Inflammatory macrophage (primary cell): ENCODE measurements around the gene CMTM8.
"Not testable (repeated sequence)": the region's sequence is repeated elsewhere in the genome, so short reads cannot be mapped to it uniquely, and the experiment has no call there.

ENCODE experiments used
- DNase-seq, 2 donors: peaks; one replicate each; pipeline ENCODE4 v3.0.0-alpha.2; 2020 to 2022
- total RNA-seq, 18 experiments: gene quantifications; one replicate each; lab custom pipeline; 2026; ENCODE audit warnings: mixed read lengths in 6 of 18, inconsistent platforms in 2 of 18; lab: John Stamatoyannopoulos, UW

Gene CMTM8, protein sequence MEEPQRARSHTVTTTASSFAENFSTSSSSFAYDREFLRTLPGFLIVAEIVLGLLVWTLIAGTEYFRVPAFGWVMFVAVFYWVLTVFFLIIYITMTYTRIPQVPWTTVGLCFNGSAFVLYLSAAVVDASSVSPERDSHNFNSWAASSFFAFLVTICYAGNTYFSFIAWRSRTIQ
- total RNA-seq, result 0.12 to 1.2 (median 0.56) reads per million in 18 experiments

DNA sequence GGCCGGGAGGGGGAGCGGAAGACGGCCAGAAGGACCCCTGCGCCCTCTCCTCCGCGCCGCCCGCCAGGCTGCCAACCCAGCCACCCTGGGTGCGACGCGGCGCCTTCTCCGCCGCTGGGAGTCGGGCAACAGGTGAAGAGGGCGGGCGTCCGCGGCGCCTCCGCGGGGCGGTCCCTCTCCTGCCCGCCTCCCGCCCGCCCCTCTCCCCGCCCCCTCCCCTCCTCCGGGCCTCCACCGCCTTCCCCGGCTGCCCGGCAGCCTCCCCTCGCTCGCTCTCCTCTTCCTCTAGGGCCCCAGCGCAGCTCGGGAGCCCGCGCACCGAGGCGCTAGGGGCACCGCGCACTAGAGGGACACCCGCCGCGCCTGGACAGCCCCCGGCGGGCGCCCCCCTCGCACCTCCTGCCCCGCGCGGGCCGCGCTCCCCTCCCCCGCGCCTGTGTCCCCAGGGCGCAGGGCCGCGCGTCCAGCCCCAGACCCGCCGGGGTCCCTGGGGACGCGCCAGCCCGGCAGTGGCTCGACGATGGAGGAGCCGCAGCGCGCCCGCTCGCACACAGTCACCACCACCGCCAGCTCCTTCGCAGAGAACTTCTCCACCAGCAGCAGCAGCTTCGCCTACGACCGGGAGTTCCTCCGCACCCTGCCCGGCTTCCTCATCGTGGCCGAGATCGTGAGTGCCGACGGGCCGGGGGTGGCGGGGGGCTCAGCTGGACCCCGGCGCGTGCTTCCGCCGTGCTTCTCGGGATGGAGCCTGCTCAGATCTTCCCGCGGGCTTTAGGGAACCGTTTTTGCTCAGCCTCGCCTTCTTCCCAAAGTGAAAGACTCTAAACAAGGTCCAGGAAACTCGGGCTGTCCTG is at the start of gene CMTM8:
Gene CMTM8, plus strand, starts transcription at position 228 of the 854 bp plus-strand sequence. Its CDS starts 293 bp downstream, at position 521.
- peak; percentile 41 to 78 for DNase-seq

DNA sequence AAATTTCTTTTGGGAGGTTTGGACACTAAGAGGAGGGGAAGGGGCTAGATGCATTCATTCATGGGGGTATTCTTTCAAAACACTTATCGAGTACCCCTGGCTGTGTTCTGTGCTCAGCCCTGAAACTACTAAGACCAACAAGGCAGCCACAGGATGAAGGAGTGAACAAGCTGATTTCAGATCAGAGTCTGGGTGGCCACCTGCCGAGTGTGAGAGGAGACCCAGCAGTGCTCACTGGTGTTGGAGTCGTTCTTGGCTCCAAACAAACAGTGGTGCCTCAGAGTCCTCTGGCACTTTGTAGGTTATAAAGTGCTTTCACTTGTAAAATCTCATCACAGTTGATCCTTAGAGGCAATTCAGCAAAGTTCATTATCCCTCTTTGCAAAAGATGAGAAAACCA is 48.8 kb upstream of the CMTM8 start:
- no peak for DNase-seq

DNA sequence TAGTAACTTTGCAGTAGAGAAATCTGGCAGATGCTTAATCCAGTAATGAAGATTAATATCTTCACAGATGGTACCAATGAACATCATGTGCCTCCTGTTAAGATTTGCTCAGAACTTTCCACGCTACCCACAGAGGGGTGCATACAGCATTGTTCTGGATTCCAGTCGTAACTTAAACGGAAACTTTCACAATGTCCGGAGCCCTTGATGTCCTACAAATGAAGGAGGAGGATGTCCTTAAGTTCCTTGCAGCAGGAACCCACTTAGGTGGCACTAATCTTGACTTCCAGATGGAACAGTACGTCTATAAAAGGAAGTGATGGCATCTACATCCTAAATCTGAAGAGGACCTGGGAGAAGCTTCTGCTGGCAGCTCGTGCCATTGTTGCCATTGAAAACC is 47.9 kb upstream of the CMTM8 start:
- DNase-seq, result not testable (repeated sequence)

DNA sequence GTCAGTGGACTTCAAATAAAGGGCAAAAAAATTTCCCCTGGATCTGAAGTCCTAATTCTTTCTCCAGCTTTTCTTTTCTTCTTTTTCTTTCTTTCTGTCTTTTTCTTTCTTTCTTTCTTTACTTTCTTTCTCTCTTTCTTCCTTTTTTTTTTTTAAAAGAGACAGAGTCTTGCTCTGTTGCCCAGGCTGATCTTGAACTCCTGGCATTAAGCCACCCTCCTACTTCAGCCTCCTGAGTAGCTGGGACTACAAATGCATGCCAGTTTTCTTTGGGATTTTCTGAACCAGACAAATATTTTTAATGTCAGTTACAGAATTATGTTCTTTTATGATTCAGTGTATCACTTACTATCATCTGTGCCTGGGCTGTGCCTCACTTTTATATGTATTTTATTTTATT is 45.4 kb upstream of the CMTM8 start:
- no peak for DNase-seq

DNA sequence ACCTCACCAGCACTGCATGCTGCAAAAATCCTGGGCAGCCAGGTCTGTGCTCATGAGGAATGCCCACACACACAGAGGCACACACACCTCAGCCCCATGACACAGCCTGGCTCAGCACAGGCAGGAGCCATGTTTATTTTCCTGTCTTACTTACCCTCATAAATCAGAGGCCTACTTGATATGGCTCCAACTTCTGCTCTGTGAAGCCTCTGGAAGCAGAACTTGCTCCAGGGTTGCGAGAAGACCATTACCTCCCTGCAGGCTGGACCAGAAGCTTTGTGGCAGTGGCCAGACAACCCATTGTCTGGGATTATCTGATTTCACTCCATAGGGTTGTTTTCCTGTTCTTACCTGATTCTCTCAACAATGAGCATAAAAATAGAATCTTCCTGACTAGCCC is 43.8 kb upstream of the CMTM8 start:
- no peak for DNase-seq

DNA sequence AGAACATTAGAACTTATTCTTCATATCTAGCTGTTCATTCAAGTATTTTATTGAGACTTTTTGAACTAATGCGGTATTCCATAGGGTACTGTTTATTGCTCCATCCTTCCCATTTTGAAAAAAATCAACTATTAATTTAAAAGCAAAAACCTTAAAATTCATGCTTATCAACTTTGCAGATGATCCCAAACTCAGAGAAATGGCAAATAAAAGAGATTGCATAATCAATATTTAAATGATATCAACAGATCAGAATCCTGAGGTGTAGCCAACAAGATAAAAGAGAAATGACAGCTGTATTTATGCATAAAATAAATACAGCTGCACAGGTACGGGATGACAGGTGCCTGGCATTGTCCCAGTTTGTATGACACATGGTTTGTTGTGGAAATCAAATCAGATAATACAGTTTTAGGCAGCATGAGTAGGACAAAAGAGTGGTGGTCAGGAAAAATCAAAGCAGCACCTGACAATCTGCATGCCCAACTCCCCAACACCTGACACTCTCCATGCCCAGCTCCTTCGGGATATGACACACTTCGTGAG is 42.4 kb upstream of the CMTM8 start:
- no peak for DNase-seq

DNA sequence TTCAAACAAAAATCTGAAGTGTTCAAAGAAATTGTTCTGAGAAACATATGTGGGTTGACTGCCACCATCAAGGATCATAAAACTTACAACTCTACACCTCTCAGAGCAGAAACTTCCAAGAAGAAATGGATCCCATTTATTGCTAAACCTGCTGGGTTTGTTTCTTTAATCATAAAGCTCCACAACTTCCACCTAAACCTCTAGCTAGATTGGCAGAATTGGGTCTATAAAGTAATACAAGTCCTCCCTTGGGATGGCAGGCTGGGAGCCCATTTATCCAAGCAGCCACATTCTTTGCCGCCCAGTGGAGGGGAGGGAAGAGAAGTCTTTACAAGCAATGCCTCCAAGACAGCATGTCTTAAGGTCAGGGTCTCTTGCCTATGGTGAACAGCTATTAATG is 40.5 kb upstream of the CMTM8 start:
- DNase-seq, result no peak

DNA sequence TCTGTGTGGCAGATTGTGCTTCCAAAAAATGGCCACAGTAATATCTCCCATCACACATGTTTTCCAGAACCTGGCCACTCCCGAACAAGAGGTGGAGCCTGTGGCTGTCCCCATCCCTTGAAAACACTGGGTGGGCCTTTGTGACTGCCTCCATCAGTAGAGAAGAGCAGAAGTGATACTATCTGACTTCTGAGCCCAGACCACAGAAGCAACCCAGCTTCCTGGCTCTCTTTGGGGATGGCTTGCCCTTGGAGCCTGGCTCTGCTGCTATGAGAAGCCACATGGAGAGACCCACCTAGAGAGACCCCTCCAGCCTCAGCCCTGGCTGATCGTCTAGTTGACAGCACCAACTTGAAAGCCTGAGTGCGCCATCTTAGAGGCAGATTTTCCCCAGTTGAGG is 39.8 kb upstream of the CMTM8 start:
- no peak for DNase-seq

DNA sequence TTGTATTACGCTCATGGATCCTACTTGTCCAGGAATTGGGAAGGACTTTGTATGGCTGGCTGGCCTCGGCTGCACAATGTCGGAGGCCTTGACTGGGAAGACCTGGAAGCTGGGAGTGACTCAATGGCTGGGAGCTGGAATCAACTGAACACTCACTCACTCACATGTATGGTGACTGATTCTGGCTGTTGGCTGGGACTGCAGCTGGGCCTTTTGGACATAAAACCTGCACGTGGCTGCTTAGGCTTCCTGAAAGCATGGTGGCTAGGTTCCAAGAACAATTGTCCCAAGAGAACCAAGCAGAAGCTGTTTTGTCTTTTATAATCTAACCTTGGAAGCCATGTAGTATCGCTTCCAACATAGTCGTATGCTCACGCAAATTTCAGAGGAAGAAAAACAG is 38.0 kb upstream of the CMTM8 start:
- DNase-seq, result no peak

DNA sequence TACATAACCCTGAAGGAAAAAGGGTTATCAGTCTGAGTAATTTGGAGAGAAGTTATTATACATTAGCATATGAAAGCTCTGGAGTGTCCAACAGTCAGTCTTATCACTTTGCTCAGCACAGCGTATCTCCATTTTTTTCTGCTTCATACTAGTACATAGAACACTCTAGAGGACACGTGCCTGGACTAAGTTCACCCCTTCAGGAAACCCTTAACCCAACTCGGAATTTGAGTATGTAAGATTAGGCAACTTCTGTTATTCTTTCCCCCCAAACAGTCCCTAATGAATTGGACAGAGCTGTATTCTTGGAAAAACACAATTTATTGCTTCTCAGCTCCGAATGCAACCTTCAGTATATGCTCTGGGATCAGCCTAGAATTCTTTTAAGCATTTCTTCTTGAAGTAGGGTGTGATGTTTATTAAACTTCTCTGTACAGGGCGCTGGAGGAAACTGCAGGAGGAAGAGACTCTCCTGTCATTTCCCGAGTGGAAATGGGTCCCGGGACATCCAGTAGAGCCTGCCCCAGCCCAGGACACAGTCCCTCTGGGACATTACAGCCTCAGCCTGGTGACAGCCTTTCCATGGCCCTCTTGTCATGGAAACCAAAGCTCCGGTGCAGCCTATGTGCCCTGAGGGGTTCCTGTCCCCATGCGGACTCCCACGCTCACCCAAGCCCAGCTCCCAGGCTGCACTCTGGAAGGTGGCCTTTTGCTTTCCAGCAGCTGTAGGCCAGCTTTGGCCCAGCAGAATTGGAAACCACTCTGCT is 37.3 kb upstream of the CMTM8 start:
- DNase-seq, result no peak

DNA sequence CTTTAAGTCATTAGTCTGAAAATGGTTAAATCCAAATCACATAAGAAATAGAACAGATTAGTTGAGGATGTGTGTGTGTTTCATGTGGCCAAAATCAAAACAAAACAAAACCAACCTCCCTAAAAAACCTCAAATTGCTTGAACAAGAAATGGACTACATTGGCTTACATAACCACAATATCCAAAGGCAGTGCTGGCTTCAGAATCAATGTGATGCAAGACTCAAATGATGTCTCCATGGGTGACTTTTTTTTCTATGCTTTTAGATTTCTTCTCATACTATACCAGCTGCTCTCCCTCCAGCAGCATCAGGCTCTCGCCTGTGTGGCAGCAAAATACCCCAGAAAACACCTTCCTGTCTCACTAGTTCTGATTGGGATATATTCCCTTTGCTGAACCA is 36.0 kb upstream of the CMTM8 start:
- no peak for DNase-seq

DNA sequence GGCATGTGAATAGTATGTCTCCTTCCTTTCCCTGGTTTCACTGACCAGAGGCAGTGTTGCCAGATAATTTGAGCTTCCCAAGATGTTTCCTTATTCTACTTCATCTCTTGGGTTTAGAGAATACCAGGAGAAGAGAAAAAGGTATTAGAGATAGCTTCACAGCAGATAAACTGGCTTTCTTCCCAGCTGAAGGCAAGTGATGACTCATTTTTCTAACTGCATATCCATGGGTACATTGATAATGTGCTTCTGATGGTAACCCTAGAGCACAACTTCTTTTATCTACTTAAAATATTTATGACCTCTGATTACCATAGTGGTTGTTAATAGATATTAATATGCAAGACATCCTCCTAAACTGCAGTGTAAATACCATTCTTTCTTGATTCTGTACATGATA is 34.6 kb upstream of the CMTM8 start:
- DNase-seq, result no peak

DNA sequence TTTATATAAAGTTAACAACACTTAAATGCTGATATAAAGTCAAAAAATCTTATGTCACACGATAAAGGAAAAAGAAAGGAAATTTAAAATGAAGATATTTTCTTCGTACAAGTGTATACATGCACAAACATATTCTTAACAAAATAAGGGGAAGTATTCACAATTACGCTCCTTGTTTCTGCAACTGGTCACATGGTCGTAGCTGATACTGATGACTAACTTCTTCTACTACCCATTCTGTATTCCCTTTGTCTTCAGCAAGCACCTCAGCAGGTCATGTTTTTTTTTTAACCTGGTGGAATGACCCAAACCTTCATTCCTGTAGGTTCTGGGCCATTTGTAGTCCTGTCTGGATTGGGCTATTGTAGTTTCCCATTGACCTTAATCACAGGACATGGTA is 30.0 kb upstream of the CMTM8 start:
- peak; percentile 52 for DNase-seq

DNA sequence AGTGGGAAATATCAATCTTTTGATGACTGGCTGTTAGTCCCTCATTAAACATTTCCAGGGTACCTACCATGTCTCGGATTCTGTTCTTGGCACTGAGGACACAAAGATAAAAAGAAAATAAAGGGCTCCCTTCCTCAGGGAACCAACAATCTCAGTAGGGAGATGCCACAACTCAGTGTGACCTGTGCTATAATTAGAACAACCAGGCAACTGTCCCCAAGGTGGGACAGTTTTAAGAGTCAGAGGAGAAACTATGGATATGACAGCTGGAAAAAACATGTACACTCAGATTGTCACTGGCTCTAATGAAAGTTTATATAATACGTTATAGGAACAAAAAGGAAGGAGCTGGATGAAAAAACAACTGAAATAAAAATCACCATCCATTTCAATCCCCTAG is 23.3 kb upstream of the CMTM8 start:
- DNase-seq, result no peak

DNA sequence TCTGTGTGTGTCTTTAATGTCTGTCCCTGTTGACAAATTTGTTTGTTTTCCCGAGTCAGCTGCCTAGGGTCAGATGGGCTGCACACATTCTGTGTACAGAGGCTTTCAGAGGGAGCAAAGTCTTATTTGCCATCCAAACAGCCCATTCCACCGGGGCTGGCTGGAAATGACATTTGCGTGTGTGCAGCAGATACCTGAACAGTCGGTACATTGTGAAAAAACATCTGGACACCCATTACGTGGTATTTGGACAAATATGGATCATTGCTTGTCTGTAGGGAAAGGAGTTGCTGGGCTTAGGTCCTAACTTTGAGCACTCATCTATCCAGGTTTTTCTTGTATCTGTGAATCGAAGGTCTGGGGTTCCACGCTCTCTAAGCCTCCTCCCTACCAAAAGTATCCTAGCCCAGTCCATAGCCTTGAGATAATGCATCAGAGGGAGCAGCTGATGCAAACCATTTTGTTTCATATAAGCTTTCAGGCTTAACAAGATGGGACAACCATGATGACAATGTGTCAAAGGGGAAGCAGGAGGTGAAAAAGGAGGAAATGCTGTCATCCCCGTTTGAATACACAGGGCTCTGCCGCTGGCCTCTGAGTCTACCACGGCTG is 22.2 kb upstream of the CMTM8 start:
- peak; percentile 6 to 23 for DNase-seq

DNA sequence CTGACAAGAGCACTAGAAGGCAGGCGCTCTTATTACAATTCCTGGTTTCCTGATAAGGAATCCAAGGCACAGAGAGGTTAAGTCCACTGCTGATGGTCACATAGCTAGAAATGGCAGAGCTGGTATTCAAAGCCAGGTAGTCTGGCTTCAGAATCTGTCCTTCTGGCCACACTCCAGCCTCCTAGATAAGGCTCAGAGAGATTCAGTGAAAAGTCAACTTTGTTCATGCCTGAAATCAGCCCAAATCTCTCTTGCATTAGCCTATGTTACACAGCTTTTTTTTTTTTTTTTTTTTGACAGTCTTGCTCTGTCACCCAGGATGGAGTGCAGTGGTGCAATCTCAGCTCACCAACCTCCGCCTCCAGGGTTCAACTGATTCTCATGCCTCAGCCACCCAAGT is 21.1 kb upstream of the CMTM8 start:
- no peak for DNase-seq

DNA sequence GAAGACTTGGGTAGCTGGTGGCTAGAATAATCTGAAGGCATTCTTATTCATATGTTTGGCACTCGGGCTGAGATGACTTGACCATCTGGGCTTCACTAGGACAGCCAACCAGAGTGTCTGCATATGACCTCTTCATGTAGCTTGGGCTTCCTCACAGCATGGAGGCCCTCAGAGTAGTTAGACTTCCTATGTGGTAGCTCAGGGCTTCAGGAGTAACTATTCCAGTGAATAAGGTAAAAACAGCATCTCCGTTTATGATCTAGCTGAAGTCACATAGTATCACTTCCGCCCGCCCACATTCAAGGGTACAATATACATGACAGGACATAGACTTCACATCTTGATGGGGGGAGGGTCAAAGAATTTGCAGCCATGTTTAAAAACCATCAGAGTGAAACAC is 18.9 kb upstream of the CMTM8 start:
- DNase-seq, result no peak

DNA sequence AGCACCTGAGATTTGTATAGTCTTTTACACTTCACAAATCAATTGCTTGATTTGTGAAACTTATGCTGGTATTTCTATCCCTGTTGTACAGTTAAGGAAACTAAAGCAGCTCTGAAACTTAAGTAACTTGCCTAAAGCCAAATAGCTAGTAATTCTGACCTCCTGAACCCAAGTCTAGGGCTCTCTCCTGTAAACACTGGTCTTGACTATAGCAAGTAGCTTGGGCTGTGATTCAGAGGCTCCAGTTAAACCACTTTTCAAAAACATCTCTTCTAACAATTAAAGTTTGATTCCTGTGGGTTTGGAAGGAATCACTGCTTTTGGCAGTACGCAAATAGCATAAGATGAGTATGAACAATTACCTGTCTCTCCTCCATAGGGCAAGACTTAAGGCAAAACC is 18.5 kb upstream of the CMTM8 start:
- DNase-seq, result no peak

DNA sequence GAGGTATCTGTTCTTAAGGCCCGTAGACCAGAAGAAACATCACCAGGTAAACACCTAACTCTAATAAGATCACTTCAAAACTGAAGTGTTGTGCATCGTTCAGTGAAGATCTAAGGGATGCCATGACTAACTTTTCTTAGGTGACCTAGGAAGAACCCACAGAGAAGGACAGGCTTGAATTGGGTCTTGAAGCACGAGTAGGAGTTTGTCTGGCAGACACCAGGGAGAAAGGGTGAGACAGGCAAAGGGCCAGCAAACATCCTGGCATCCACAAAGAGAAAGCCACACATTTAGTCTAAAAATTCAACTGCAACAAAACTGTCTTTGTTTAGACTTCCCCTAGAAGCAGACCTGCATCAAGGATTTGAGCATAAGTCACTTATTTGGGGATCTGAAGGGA is 15.5 kb upstream of the CMTM8 start:
- no peak for DNase-seq

DNA sequence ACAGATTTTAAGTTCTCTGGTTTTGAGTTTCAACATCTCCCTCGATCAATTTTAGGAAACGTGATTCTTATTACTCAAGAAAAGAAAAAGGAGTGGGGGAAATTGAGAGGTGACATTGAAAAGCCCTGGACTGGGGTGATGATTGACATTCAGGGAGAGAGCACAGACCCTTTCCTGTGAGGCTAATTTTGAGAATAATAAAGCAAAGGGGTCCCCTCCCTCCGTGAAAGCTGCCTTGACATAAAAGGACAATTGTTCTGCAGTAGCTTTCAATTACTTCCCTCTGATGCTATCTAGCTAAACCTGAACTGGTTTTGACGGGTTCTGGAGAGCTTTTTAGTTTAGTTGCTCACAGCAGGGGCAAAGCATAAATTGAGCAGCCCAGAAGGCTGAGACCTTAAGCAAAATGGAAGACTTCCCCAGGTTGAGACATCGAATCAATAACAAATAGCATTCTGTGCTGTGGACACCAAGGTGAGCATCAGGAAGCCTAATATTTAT is 14.4 kb upstream of the CMTM8 start:
- DNase-seq, result no peak

DNA sequence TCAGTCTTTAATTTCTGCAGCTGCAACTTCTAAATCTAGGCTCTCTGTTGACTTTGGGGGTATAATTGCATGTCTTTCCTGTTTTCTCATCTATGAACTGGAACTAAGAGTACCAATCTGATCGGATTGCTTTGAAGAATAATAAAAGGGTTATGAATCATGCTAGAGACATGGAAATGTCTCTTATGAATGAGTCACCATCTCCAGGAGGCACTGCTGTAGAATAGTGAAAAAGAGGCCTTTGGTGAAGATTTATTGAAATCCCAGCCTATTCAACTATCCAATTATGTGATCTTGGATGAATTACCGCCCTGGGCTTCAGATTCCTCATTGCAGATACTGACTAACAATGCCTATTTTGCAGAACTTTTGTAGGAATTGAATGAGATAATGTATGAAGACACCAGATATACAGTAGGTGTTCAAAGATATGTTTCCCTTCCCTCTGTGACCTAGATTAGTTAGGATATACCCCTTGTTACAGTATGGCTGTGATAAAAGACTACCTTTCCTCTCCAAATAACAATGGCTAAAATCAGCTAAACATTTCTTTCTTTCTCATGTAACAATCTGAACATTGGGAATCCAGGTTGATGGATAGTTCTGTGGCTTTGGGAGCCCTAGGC is 11.5 kb upstream of the CMTM8 start:
- no peak for DNase-seq

DNA sequence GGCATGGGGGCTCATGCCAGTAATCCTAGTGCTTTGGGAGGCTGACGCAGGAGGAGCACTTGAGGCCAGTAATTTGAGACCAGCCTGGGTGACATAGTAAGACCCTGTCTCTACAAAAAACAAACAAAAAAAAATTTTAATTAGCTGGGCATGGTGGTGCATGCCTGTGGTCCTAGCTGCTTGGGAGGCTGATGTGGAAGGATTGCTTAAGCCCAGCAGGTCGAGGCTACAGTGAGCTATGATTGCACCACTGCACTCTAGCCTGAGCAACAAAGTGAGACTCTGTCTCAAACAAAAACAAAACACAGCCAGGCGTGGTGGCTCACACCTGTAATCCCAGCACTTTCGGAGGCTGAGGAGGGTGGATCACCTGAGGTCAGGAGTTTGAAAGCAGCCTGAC is 9.7 kb upstream of the CMTM8 start:
- not testable (repeated sequence) for DNase-seq
